ENCODE measurements around the gene NR5A1.

The NR5A1 gene

GRCh38 chr9:124479371-124479770 is 27.8 kb downstream of the NR5A1 start:
- no peak for DNase-seq

GRCh38 chr9:124478354-124478753 is 28.8 kb downstream of the NR5A1 start:
- no peak for DNase-seq

- DNase-seq, result no peak
Observed at GRCh38 chr9:124477648-124478285, 29.4 kb downstream of the NR5A1 start.

- no peak for DNase-seq
Observed at GRCh38 chr9:124477211-124477647, 30.0 kb downstream of the NR5A1 start.

- DNase-seq, result no peak
Observed at GRCh38 chr9:124475868-124476690, 31.1 kb downstream of the NR5A1 start.

- no peak for DNase-seq
Observed at GRCh38 chr9:124475158-124475867, 31.9 kb downstream of the NR5A1 start.

- DNase-seq, result no peak
Observed at GRCh38 chr9:124474151-124474550, 33.0 kb downstream of the NR5A1 start.

GRCh38 chr9:124473310-124473709 is 33.9 kb downstream of the NR5A1 start:
- no peak for DNase-seq

GRCh38 chr9:124472770-124473169 is 34.4 kb downstream of the NR5A1 start:
- DNase-seq, result no peak

GRCh38 chr9:124471761-124472160 is 35.4 kb downstream of the NR5A1 start:
- no peak for DNase-seq

- DNase-seq, result no peak
Observed at GRCh38 chr9:124470726-124471125, 36.5 kb downstream of the NR5A1 start.

GRCh38 chr9:124470306-124470705 is 36.9 kb downstream of the NR5A1 start:
- DNase-seq, result no peak

- DNase-seq, result no peak
Observed at GRCh38 chr9:124469011-124469832, 38.0 kb downstream of the NR5A1 start.

GRCh38 chr9:124468061-124468740 is 39.0 kb downstream of the NR5A1 start:
- no peak for DNase-seq

- no peak for DNase-seq
Observed at GRCh38 chr9:124467410-124468060, 39.7 kb downstream of the NR5A1 start.

- no peak for DNase-seq
Observed at GRCh38 chr9:124465736-124466135, 41.5 kb downstream of the NR5A1 start.

GRCh38 chr9:124462739-124463138 is 44.5 kb downstream of the NR5A1 start:
- DNase-seq, result no peak

- DNase-seq, result no peak
Observed at GRCh38 chr9:124458441-124458840, 48.8 kb downstream of the NR5A1 start.

- no peak for DNase-seq
Observed at GRCh38 chr9:124457887-124458431, 49.2 kb downstream of the NR5A1 start.

GRCh38 chr9:124457079-124457886 is 49.9 kb downstream of the NR5A1 start:
- DNase-seq, result no peak
